GM21737 (cell line): ENCODE results near the gene DHX9.

Experiments
- ATAC-seq: cut with Tn5 transposase; IDR thresholded peaks from one replicate; pipeline ENCODE4 v1.9.1; 2021; ENCODE audit warnings: mild to moderate bottlenecking, moderate library complexity; ENCODE audit not compliant: unreplicated experiment

DHX9 gene

GRCh38 chr1:182839209-182840066 lies at the start of gene DHX9:
Gene DHX9 (plus strand): TSS chr1:182839347. CDS start chr1:182842567, 3,220 bp downstream.
- peak; percentile 78 for ATAC-seq

GRCh38 chr1:182791281-182792179 lies 47.6 kb upstream of the DHX9 start:
- ATAC-seq, result no peak

GRCh38 chr1:182794091-182794490 lies 45.1 kb upstream of the DHX9 start:
- no peak for ATAC-seq

GRCh38 chr1:182794676-182795201 lies 44.4 kb upstream of the DHX9 start:
- no peak for ATAC-seq

GRCh38 chr1:182795563-182796228 lies 43.5 kb upstream of the DHX9 start:
- no peak for ATAC-seq

GRCh38 chr1:182802006-182802803 lies 36.9 kb upstream of the DHX9 start:
- no peak for ATAC-seq

GRCh38 chr1:182803846-182804245 lies 35.3 kb upstream of the DHX9 start:
- ATAC-seq, result no peak

GRCh38 chr1:182806015-182806678 lies 33.0 kb upstream of the DHX9 start:
- ATAC-seq, result no peak

GRCh38 chr1:182807907-182808306 lies 31.2 kb upstream of the DHX9 start:
- no peak for ATAC-seq

GRCh38 chr1:182809414-182809957 lies 29.7 kb upstream of the DHX9 start:
- no peak for ATAC-seq

GRCh38 chr1:182811975-182812722 lies 27.0 kb upstream of the DHX9 start:
- no peak for ATAC-seq

- ATAC-seq, result no peak
Observed at GRCh38 chr1:182816863-182817262, 22.3 kb upstream of the DHX9 start.

- no peak for ATAC-seq
Observed at GRCh38 chr1:182817802-182818201, 21.3 kb upstream of the DHX9 start.

- ATAC-seq, result no peak
Observed at GRCh38 chr1:182823220-182823619, 15.9 kb upstream of the DHX9 start.

- ATAC-seq, result no peak
Observed at GRCh38 chr1:182826892-182827291, 12.3 kb upstream of the DHX9 start.

GRCh38 chr1:182829285-182829932 lies 9.7 kb upstream of the DHX9 start:
- peak; percentile 61 for ATAC-seq

- ATAC-seq, result no peak
Observed at GRCh38 chr1:182833271-182833670, 5.9 kb upstream of the DHX9 start.

GRCh38 chr1:182834326-182834725 lies 4.8 kb upstream of the DHX9 start:
- no peak for ATAC-seq
